Neural progenitor cell (in vitro differentiated cells): ENCODE measurements around the gene LARGE1. TPM values are rescaled to one million over a fixed set of nuclear protein-coding genes. Genes with fewer than 3 reads are reported as not detected.

ENCODE experiments used
- DNase-seq: peaks from one replicate; pipeline ENCODE4 v3.0.0-alpha.2; 2016; ENCODE audit warnings: low spot score
- H2AFZ ChIP-seq: fragments of 200-600 bp; sonication (generic); replicated peaks from 2 replicates; pipeline ENCODE4 v1.6.1; 2016; ENCODE audit warnings: antibody characterized with exemption
- H3F3A ChIP-seq: fragments of 200-600 bp; sonication (generic); 2 replicates; pipeline ENCODE4 v1.6.1; 2016; ENCODE audit warnings: antibody characterized with exemption, low read depth
- H3K27ac ChIP-seq: fragments of 200-600 bp; sonication (generic); 2 replicates; pipeline ENCODE4 v1.5.1; 2016; ENCODE audit warnings: mild to moderate bottlenecking
- H3K27me3 ChIP-seq: fragments of 200-600 bp; sonication (generic); 2 replicates; pipeline ENCODE4 v1.6.1; 2016; ENCODE audit warnings: mild to moderate bottlenecking, moderate library complexity
- H3K36me3 ChIP-seq: fragments of 200-600 bp; sonication (generic); 2 replicates; pipeline ENCODE4 v1.5.1; 2016
- H3K4me1 ChIP-seq: fragments of 200-600 bp; sonication (generic); 2 replicates; pipeline ENCODE4 v1.6.1; 2016; ENCODE audit warnings: mixed run types
- H3K4me2 ChIP-seq: fragments of 200-600 bp; sonication (generic); 2 replicates; pipeline ENCODE4 v1.6.1; 2016
- H3K4me3 ChIP-seq: fragments of 200-600 bp; sonication (generic); 2 replicates; pipeline ENCODE4 v1.5.1; 2016
- H3K79me2 ChIP-seq: fragments of 200-600 bp; sonication (generic); 2 replicates; pipeline ENCODE4 v1.6.1; 2016; ENCODE audit warnings: low read depth
- H3K9ac ChIP-seq: fragments of 200-600 bp; sonication (generic); 2 replicates; pipeline ENCODE4 v1.6.1; 2016
- H3K9me3 ChIP-seq: fragments of 200-600 bp; sonication (generic); 2 replicates; pipeline ENCODE4 v1.5.1; 2016; ENCODE audit warnings: low read depth
- H4K20me1 ChIP-seq: fragments of 200-600 bp; sonication (generic); 2 replicates; pipeline ENCODE4 v1.6.1; 2016; ENCODE audit warnings: low read depth
- H3K27ac Mint-ChIP-seq: 3 replicates; pipeline ENCODE4 v1.8.0; 2021; ENCODE audit warnings: mixed read lengths
- H3K27me3 Mint-ChIP-seq: 2 replicates; pipeline ENCODE4 v1.8.0; 2022; ENCODE audit warnings: low read depth, mild to moderate bottlenecking, inconsistent platforms, moderate library complexity, mixed read lengths; ENCODE audit not compliant: insufficient read depth
- H3K36me3 Mint-ChIP-seq: 3 replicates; pipeline ENCODE4 v1.8.0; 2021; ENCODE audit warnings: mixed read lengths
- H3K4me1 Mint-ChIP-seq: 3 replicates; pipeline ENCODE4 v1.8.0; 2021; ENCODE audit warnings: mixed read lengths
- H3K4me3 Mint-ChIP-seq: 3 replicates; pipeline ENCODE4 v1.8.0; 2021; ENCODE audit warnings: mild to moderate bottlenecking, moderate library complexity, mixed read lengths
- H3K9me3 Mint-ChIP-seq: 3 replicates; pipeline ENCODE4 v1.8.0; 2020; ENCODE audit warnings: mixed read lengths
- EZH2 ChIP-seq: fragments of 200-600 bp; sonication (generic); IDR thresholded peaks from 2 replicates; pipeline ENCODE4 v1.6.1; 2017; ENCODE audit warnings: antibody characterized with exemption, mild to moderate bottlenecking, moderate library complexity
- EZH2phosphoT487 ChIP-seq: fragments of 200-600 bp; sonication (generic); IDR thresholded peaks from 2 replicates; pipeline ENCODE4 v1.6.1; 2017; ENCODE audit warnings: antibody characterized with exemption
- total RNA-seq: library from RNA; depleted of rRNA; stranded (reverse); fragments of >200 nt; gene quantifications from 2 replicates; pipeline ENCODE4 v1.2.3, GENCODE V29; 2015; ENCODE audit warnings: low replicate concordance
- TF ChIP-seq, protein P1 (sequence below): fragments of 200-600 bp; sonication (generic); IDR thresholded peaks from 2 replicates; pipeline ENCODE4 v1.5.1; 2017; ENCODE audit warnings: antibody characterized with exemption, mild to moderate bottlenecking

The LARGE1 gene
- total RNA-seq, 1 donor from 2014 or later, result 24.9 TPM

DNA sequence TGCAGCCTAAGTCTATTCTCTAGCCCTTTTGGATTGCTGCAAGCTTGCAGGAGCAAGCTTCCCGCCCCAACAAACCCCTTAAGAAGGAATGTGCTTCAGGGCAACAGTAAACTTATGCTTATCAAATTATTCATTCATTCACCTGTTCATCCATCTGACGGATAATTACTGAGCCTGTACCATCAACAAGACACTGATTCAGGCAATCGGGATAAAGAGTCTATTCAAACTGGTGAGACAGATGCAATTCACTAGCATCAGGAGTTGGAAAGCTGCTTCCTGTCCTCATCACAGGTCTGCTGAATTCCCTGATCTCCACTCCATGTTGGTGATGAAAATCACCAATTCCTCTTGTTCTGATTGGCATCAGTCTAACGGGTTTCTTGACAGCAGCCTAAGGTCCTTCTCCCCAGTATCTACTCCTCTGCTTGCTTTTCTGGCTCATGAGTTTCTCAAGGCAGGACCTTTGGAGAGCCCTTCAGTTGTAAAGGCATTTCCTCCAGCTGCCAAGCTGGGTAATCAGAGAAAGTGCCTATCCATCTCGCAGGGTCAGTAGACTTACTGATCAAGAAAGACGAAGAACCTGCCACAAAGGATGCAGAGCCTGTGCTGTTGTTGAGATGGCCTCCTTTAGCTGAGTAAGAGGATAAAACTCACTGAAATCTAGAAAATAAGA, 433.1 kb downstream of the LARGE1 start:
- Mint-ChIP-seq H3K4me1 (peaks cover 8% of the 10 kb centered on the region), H3K36me3 (peaks cover 9% of the 10 kb centered on the region), H3K9me3 (no peaks in the 10 kb centered on the region), H3K27me3 (peaks cover 3% of the 10 kb centered on the region), H3K4me3 (no peak overlapping the region), H3K27ac (no peak overlapping the region)
- H3K4me2 ChIP-seq, result no peak overlapping the region
- H3K9me3 ChIP-seq, result no peaks in the 10 kb centered on the region
- no peak overlapping the region for H3K9ac ChIP-seq
- no peak for DNase-seq
- no peak for TF ChIP-seq EZH2
- no peak for TF ChIP-seq EZH2phosphoT487
- TF ChIP-seq, protein P1, sequence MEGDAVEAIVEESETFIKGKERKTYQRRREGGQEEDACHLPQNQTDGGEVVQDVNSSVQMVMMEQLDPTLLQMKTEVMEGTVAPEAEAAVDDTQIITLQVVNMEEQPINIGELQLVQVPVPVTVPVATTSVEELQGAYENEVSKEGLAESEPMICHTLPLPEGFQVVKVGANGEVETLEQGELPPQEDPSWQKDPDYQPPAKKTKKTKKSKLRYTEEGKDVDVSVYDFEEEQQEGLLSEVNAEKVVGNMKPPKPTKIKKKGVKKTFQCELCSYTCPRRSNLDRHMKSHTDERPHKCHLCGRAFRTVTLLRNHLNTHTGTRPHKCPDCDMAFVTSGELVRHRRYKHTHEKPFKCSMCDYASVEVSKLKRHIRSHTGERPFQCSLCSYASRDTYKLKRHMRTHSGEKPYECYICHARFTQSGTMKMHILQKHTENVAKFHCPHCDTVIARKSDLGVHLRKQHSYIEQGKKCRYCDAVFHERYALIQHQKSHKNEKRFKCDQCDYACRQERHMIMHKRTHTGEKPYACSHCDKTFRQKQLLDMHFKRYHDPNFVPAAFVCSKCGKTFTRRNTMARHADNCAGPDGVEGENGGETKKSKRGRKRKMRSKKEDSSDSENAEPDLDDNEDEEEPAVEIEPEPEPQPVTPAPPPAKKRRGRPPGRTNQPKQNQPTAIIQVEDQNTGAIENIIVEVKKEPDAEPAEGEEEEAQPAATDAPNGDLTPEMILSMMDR, result no peak
- no peaks in the 10 kb centered on the region for H3K79me2 ChIP-seq
- H4K20me1 ChIP-seq, result no peaks in the 10 kb centered on the region
- H3K36me3 ChIP-seq, result no peaks in the 10 kb centered on the region
- no peak overlapping the region for H3K27ac ChIP-seq
- peaks cover 5% of the 10 kb centered on the region for H3K4me1 ChIP-seq
- peaks cover under 1% of the 10 kb centered on the region for H3F3A ChIP-seq
- H2AFZ ChIP-seq, result no peak overlapping the region
- H3K27me3 ChIP-seq, result no peaks in the 10 kb centered on the region
- H3K4me3 ChIP-seq, result no peak overlapping the region

DNA sequence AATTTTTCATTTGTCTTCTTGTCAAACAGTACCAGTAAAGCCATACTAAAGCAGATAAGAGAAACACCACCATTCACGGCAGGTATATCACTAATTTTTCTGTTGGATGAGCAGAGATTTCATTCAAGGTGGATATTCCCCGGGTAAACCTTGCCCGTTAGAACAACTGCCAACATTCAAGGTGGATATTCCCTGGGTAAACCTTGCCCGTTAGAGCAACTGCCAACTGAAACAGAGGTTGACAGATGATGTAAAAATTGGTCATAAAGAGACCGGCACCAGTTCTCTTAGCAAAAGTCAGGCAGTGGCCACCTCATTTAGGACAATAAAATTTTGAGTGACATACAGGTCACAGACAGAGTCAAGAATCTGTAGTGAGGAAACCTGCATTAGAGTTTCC, 438.7 kb downstream of the LARGE1 start:
- Mint-ChIP-seq H3K4me1 (peaks cover 23% of the 10 kb centered on the region), H3K9me3 (no peaks in the 10 kb centered on the region), H3K4me3 (no peak overlapping the region), H3K27ac (no peak overlapping the region), H3K27me3 (peaks cover 2% of the 10 kb centered on the region), H3K36me3 (no peaks in the 10 kb centered on the region)
- Histone ChIP-seq H3K4me1 (peaks cover 15% of the 10 kb centered on the region), H3K36me3 (no peaks in the 10 kb centered on the region), H3K4me3 (no peak overlapping the region), H3K79me2 (no peaks in the 10 kb centered on the region), H3K9ac (no peak overlapping the region), H3K4me2 (no peak overlapping the region), H3K27ac (no peak overlapping the region), H4K20me1 (peaks cover 4% of the 10 kb centered on the region), H3F3A (no peaks in the 10 kb centered on the region), H3K27me3 (no peaks in the 10 kb centered on the region), H2AFZ (no peak overlapping the region), H3K9me3 (no peaks in the 10 kb centered on the region)
- TF ChIP-seq EZH2phosphoT487, result no peak
- TF ChIP-seq, protein P1, result no peak
- no peak for TF ChIP-seq EZH2
- DNase-seq, result no peak

DNA sequence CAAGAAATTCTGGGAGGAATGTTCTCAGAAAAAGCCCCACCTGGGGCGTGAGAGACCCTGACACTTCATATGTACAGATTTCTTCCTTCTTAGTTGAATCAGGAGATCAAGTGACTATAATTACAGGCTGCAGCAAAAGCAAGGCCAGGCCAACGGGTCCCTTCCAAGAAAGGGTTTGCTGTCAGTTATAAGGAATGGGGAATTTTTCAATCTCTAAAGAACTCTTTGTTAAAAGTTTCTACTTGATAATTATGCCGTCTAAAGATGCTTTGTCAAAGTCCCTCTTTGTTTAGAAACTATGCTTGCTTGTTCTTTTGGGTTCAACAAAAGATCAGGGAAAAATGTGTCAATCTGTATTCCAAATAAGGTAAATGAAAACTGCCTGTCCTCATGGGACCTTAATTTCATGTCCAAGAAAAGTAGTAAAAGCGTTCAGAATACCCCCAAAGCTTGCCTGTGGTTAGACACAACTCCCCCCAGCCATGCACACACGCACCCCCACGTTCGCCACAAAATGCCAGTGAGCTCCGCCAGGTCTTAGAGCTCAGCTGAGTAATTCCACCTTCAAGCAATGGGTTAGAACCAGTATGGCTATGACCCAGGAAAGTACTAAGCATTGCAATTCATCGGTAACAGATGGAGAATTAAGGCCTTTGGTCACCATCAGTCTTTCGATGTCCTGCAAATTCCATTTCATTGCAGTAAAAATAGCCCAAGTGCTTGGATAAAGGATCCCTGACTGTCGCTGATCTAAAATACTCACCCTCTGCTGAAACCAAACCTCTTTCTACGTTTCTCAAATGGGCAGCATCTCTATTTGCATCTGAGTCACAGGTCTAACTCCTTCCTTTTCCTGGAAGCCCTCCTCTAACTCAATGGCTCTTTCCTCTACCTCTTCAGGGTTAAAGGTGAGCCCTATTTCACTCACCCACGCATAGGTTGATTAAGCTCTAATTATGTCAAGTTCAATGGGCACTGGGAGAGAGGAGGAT, 442.9 kb downstream of the LARGE1 start:
- Histone ChIP-seq H3K9me3 (no peaks in the 10 kb centered on the region), H3K9ac (no peak overlapping the region), H3K27ac (no peak overlapping the region), H4K20me1 (peaks cover 7% of the 10 kb centered on the region), H3K4me2 (no peak overlapping the region), H2AFZ (no peak overlapping the region), H3K27me3 (no peaks in the 10 kb centered on the region), H3K4me3 (no peak overlapping the region), H3K4me1 (peaks cover 20% of the 10 kb centered on the region), H3K36me3 (no peaks in the 10 kb centered on the region), H3K79me2 (no peaks in the 10 kb centered on the region), H3F3A (peaks cover 4% of the 10 kb centered on the region)
- H3K4me1 Mint-ChIP-seq, result peaks cover 34% of the 10 kb centered on the region
- no peaks in the 10 kb centered on the region for H3K36me3 Mint-ChIP-seq
- no peak for DNase-seq
- H3K27me3 Mint-ChIP-seq, result peaks cover 2% of the 10 kb centered on the region
- no peaks in the 10 kb centered on the region for H3K9me3 Mint-ChIP-seq
- peak overlapping the region; percentile 16 for H3K4me3 Mint-ChIP-seq
- peak overlapping the region; percentile 81 for H3K27ac Mint-ChIP-seq
- TF ChIP-seq, protein P1, result no peak
- no peak for TF ChIP-seq EZH2
- no peak for TF ChIP-seq EZH2phosphoT487
